HG03095 (cell line): Measurements from ENCODE around the gene SLC15A5.

Experiments
- ATAC-seq: cut with Tn5 transposase; IDR thresholded peaks from one replicate; pipeline ENCODE4 v1.9.1; 2021; ENCODE audit warnings: moderate library complexity; ENCODE audit not compliant: unreplicated experiment

SLC15A5 gene, protein sequence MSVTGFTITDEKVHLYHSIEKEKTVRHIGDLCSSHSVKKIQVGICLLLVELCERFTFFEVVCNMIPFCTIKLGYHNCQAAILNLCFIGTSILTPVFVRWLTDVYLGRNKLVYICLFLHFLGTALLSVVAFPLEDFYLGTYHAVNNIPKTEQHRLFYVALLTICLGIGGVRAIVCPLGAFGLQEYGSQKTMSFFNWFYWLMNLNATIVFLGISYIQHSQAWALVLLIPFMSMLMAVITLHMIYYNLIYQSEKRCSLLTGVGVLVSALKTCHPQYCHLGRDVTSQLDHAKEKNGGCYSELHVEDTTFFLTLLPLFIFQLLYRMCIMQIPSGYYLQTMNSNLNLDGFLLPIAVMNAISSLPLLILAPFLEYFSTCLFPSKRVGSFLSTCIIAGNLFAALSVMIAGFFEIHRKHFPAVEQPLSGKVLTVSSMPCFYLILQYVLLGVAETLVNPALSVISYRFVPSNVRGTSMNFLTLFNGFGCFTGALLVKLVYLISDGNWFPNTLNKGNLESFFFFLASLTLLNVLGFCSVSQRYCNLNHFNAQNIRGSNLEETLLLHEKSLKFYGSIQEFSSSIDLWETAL

DNA sequence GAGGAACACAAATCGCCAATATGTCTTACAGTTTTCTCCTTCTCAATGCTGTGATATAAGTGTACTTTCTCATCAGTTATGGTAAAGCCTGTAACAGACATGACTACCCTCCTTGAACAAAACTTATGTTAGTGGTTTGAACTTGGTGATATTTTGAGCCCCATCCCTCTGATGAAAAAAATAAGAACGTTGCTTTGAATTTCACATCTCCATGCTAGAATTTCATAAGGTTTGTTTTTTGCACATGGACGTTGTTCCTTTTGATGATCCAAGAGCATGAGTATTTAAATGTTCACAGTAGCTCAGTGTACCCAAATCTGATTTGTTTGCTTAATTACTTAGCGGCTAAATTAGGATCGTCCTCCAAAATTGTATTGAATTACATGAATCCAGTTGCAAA is at the start of gene SLC15A5:
SLC15A5 (minus strand) TSS at position 101 of the 400 bp plus-strand sequence; CDS start at position 101, 0 bp downstream.
- no peak for ATAC-seq

DNA sequence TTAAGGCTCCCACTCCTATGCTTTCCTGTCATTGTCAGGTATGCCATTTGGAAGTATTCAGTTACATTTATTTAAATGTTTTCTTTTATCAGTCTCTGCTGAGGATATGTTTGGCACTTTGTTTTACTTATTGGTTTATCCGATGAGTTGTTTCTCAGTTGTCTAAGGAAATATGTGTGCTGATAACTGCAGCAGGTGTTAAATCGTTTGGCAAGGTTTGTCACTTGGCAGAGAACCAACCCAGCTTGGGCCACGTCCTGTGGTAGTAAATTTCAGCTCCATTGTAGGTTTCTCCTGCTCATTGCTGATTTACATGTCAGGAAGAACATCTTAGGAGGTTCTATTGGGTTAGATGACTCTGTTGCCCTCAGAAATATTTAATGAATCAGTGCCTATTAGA is 47.9 kb upstream of the SLC15A5 start:
- ATAC-seq: no peak

DNA sequence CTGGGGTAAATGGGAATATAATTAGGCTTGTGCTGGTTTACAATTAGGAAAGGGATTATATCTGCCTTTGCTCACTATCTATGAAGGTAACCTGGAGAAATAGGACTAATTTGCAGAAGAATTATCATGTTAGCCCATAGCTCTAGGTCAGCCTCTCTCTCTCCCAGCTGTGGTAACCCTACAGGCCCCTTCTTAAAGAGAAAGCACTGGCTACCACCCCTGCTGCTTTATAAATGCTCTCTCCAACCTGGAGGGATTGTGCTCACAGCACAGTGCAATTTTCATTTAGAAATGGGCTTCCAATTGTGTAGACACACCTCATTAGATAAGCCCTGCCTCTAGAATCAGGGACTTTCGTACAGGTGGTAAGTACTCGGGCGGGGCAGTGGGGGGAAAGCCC is 47.3 kb upstream of the SLC15A5 start:
- ATAC-seq: no peak

DNA sequence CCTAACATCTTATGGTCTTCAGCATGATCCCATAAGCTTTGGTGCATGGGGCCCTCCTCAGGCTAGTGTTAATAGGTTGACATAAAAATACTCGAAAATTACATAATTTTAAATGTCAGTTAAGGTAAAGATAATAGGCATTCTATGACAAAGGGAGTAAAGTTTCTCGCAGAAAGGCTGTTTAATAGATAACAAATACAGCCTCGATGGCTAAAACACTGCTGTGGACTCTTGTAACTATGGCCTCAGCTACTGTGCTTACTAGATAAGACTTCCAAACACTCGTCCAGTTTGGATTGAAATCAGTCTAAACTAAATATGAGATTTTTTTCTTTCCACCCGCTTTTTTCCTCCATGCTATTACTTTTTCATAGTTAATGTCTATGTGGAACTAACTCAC is 46.8 kb upstream of the SLC15A5 start:
- ATAC-seq: no peak

DNA sequence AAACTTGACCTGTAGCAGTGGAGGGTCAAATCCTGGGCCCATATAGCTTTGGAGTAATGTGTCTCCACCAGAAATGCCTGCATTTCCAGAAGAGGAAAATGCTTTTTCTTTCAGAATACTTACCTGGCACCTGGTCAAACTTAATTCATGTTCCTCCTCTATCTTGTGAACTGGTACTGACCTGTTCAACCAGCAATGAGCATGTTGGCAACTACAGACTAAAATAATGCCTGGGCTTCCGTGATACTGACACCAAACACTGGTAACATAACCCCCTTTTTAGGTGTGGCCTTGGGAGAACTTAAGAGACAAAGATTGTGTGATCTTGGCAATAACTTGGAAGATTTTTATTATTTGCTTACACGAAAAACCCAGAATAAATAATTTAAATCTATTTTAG is 46.2 kb upstream of the SLC15A5 start:
- no peak for ATAC-seq

DNA sequence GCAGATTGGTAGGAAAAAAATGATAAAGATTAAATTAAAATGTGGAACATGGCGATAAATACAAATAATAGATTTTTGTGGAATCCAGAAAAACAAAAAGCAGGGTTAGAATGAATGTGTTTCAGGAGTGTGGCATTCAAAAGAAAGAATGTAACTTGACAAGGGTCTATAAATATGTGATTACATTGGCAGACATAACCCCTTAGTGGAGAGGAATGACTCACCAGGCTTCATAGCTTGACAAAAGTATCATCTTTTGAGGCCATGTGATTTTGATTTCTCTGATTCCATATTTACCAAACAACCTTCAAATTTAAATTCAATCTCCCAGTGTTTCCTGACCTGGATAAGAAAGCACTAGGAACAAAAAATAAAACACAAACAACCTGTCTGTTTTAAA is 45.5 kb upstream of the SLC15A5 start:
- ATAC-seq: no peak

DNA sequence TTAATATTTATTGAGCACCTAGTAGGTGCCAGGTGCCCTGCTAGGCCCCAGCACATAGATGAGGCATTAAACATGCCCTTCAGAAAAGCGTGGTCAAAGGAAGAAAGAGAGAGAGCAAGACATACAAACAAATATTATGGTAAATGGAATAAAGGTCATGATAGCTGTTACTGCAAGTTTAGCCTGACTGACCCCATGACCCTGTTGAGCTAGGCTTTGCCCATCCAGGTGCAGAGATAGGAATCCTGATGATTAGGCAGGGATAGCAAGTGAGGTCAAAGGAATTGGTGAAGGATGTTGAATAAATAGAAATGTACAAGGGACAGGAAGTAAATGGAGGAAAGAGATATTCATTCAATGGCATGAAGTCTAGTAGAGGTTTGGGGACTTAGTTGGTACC is 33.4 kb upstream of the SLC15A5 start:
- no peak for ATAC-seq

DNA sequence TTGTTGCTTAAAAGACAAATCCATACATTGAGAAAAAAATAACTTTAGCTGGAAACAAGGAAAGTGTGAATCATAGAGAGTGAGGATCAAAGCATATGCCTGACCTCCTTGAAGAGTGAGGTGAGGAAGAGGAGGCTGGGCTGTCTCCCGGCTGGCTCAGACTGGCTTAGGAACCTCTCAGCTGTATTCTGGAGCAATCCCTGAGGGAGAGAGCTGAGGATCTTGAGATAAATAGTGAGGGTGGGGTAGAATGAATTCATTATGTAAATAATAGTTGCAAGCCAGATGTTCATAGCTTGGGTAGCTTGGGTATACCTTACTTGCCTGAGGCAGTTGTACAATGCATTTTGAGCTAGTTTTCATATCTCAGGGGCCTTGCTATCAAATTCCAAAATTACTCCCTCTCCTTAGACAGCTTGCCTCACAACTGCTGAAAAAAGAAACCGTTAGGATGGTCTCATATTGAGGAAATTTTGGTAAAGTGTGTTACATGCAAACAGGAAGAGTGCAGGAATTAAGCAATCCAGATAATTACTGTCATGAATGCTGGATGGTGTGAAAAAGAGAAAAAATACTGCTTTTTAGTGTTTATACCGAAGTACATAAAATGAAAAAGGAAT is 30.5 kb upstream of the SLC15A5 start:
- no peak for ATAC-seq

DNA sequence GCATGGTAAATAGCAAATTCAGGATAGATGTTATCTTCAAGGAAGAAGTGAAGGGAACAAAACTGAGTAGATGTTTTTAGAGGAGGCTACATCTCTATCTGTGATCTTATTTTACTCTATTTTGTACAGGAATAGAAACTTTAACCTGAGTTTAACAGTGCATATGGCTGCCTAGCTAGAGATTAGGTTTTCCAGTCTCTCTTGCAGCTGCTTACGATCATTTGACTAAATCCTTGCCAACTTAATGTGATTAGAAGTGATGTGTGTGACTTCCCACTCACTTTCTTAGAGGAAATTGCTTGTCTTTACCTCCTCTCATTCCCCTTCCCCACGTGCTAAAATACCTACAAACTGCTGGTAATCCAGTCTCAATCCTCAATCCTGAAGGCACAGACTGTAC is 26.5 kb upstream of the SLC15A5 start:
- no peak for ATAC-seq

DNA sequence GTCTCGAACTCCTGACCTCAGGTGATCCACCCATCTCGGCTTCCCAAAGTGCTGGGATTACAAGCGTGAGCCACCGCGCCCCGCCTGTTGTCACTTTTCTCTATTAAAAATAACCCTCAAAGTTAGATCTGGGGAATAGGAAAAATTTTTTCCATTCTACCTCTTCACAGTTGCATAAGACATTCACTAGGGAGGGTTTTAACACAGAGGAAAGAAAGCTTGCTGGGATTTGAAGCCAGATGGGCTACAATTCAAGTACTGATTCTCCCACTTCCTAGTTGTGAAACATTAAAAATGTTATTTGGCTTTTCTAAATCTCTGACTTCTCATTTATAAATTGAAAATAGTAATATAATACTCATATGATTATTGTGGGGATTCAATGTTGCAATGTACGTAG is 23.3 kb upstream of the SLC15A5 start:
- ATAC-seq: no peak

DNA sequence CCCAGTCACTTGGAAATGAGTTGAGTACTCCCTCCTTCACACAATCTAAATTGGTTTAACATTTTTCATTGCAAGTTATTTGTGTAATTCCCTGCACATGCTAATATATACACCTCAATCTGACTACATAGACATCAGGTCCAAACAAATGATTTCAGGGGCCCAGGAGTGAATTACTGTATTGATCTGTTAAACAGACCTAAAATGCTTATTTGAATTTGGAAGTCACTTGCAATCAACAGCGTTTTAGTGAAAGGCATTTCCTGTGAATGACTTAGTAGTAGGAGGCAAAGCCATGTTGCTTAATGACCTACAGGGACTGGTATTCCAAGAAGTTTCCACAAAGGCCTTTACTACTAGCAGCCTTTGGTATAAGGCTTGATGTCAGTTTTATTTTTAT is 22.6 kb upstream of the SLC15A5 start:
- ATAC-seq: no peak

DNA sequence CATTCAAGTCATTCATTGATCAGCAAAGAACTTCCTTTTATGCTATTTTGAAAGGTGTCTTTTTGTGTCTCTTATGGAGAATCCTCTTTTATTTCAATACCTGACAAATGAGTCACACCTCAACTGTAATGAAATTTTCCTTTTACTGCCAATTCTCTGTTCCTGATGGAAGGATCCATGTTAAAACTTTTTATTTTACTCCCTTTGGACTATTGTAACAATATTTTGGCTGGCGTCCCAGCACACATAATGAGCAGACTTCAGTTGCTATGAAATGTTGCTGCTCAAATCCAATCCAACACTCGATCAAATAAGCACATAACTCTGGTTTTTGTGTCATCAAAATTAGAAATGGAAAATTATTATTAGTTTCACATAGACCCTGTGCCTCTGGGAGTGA is 21.9 kb upstream of the SLC15A5 start:
- no peak for ATAC-seq

DNA sequence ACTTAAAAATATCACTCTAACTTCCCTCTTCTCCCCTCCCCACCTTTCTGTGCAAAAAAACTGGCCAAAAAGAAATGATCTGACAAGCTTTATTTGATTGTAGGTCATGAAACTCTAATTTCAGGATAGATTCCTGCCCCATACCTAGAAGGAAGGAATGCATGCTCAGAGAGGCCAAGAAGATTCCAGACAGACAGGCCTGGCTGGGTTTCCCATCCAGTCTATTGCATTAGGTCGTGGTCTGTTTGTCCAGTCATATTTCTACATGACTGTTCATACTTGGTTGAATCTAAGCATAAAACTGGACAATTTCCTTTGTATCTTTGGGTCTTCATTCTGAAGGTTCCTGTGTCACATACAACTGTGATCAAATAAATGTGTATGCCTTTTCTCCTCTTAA is 20.0 kb upstream of the SLC15A5 start:
- ATAC-seq: no peak

DNA sequence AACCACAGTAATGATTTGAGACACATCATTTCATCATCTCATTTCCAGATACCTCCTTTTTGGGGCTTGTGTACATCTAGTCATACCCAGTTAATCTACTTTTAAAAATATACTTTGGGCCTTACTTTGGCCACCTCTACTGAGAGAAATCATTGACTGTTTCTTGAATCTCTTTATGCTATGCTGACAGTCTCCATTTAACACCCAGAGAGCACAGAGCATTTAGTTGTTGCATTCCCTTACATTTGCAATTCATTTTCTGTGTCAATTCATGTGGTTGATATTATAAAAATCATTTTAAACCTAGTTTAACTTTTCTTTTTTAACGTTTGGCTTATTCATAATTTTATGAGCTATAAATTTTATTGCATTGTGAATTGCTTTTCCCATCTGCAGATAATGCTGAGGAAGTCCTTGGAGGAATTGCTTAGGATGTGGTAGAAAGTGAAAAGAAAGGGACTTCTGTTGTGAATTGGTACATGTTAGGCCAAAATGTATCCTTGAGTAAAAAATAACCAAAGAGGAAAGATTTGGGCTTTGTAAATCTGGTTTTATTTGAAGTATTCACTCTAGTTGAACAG is 17.0 kb upstream of the SLC15A5 start:
- ATAC-seq: no peak

DNA sequence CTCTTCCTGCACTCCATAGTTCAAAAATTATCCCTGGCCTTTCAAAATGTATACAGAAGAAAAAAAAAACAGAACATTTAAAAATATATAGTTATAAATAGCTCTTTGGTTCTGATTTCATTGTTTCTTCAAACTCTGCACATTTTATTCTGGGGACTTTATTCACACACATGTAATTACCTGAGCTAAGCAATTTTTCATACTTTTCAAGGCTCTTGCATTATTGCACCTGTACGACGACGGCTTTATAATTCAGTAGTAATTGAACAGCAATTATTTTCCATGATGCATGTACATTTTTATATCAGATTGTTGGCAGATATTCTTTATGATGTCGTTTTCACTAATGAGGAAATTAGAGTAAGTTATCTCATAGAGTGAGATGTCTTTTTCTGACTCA is 13.5 kb upstream of the SLC15A5 start:
- ATAC-seq: no peak

DNA sequence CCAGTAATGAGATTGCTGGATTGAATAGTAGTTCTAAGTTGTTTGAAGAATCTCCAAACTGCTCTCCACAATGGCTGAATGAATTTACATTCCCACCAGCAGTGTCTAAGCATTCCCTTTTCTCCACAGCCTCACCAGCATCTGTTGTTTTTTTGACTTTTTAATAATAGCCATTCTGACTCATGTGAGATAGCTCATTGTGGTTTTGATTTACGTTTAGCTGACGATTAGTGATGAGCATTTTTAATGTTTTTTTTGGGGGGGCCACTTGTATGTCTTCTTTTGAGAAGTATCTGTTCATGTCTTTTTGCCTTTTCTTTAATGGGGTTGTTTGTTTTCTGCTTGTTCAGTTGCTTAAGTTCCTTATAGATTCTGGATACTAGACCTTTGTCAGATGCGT is 8.1 kb upstream of the SLC15A5 start:
- ATAC-seq: no peak

DNA sequence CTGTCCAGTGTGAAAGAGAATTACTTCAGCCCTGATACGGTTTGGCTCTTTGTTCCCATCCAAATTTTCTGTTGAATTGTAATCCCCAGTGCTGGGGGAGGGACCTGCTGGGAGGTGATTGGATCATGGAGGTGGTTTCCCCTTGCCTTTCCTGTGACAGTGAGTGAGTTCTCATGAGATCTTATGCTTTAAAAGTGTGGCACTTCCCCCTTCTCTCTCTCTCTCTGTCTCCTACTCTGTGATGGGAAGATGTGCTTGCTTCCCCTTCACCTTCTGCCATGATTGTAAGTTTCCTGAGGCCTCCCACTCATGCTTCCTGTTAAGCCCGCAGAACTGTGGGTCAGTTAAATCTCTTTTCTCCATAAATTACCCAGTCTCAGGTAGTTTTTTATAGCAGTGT is 5.5 kb upstream of the SLC15A5 start:
- no peak for ATAC-seq

DNA sequence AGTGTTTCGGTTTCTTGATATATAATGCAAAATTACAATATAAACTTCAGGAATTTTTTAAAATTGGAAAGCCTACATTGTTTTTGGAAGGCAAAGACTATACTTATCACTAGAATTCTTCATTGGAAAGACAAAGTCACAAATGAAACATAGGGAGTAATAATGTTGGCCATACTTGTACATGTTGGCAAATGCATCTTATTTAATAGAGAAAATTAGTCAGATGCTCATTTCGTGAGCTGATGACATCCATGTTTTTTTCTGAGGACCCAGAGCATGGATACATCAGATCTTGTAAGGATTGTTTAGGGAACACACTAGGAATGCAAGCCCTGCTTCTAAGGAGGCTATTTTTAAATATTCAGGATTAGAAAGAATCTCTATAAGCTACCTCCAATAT is 4.6 kb upstream of the SLC15A5 start:
- ATAC-seq: no peak

DNA sequence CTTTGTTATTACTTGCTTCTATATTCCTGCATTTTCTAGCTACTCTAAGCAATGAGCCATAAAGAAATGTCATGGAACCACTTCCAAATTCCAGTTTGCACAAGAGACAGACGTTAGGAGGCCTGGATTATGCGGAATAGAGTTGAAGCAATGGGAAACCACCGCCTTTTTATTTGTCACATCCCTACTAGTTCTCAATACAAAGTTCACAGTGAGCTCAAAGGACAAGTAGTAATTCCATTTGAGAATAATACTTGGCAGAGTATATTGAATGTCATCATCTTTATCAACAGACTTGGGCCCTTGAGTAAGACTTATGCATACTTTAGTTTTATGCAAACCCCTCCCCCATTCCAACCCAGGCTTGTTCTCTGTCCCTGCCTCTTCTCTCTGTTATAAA is 3.7 kb upstream of the SLC15A5 start:
- no peak for ATAC-seq

DNA sequence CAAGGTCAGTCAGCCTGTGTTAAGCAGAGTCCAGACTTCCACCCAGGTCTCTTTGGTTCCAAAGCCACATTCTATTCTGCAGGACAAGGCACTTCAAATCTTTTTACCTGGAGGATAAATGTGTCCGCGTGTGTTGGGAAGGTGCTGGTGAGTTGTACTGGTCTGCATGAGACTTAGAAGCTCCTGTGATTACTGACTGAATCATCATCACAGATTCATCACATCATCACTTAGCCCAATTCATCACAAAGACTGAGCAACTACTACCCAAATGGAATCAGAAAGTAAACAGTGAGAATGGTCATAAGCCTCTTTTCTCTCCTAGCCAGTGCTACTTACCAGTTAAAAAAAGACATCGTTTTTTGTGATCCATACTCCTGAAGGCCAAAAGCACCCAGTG is 5.3 kb downstream of the SLC15A5 start:
- no peak for ATAC-seq

DNA sequence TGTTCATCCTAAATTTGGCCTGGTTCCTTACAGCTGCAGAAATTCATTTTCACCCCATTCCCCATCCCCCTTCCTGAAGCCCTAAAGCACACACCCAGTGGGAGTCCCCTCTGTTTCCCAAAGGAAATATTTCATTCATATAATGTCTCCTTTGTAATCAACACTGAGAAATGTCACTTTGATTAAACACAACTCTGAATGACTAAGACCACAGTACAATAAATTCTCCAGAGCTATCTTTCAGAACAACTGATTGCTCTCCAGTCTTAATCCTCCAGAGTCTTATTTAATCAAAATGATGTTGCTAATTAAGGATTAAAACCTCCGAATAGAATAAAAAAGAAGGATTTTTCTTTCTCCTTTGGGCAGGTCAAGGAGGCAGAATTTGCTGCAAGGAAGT is 6.4 kb downstream of the SLC15A5 start:
- no peak for ATAC-seq

DNA sequence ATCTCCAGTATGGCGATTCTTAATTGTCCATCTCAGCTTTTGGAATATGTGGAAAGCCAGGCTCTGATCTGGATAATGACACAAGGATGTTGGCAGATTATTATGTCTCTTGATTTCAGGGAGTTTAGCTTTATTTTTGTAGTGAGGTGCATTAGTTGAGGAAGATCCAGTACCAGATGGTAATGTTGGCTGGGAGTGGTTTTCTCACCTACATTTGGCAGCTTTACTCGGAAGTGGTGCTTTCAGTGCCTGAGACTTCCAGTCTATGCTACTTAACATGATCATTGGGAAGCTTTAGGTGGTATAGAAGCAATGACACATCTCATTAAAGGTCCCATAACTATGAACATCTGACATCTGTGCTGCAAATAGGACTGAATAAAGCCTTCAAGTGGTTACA is 7.5 kb downstream of the SLC15A5 start:
- no peak for ATAC-seq
